Endothelial cell of umbilical vein (primary cell): ENCODE data around the gene ZNF225.

Source experiments
- CTCF ChIP-seq, 2 donors: IDR thresholded peaks; 1 replicate in 1 of 2; 2 replicates in 1 of 2; pipeline ENCODE4 v1.5.1; 2011; ENCODE audit warnings: low read length in 2 of 2, mild to moderate bottlenecking in 2 of 2, moderate library complexity in 2 of 2, control low read depth in 1 of 2, inconsistent platforms in 1 of 2, low read depth in 1 of 2; ENCODE audit not compliant: insufficient read depth in 1 of 2; ENCODE audit errors: extremely low read depth in 1 of 2
- EZH2 ChIP-seq: IDR thresholded peaks from 2 replicates; pipeline ENCODE4 v1.6.1; 2012; ENCODE audit warnings: borderline replicate concordance, low read depth, mild to moderate bottlenecking, moderate library complexity, low read length, inconsistent platforms; ENCODE audit not compliant: severe bottlenecking
- GATA2 ChIP-seq: IDR thresholded peaks from 2 replicates; pipeline ENCODE4 v1.7.0; 2011; ENCODE audit warnings: low read depth, mild to moderate bottlenecking, moderate library complexity, mixed read lengths, low read length; ENCODE audit not compliant: insufficient read length, insufficient read depth
- JUN ChIP-seq: IDR thresholded peaks from 2 replicates; pipeline ENCODE4 v1.6.1; 2011; ENCODE audit warnings: borderline replicate concordance, low read depth; ENCODE audit not compliant: insufficient read length, insufficient read depth
- MAX ChIP-seq: IDR thresholded peaks from 2 replicates; pipeline ENCODE4 v1.6.1; 2011; ENCODE audit not compliant: insufficient read depth, insufficient read length
- MYC ChIP-seq: IDR thresholded peaks from one replicate; pipeline ENCODE4 v1.6.1; 2011; ENCODE audit warnings: mild to moderate bottlenecking, low read depth, low read length
- POLR2A ChIP-seq: IDR thresholded peaks from 2 replicates; pipeline ENCODE4 v1.6.1; 2012; ENCODE audit warnings: low read depth, mild to moderate bottlenecking, control low read depth, low read length
- POLR2AphosphoS5 ChIP-seq: IDR thresholded peaks from 2 replicates; pipeline ENCODE4 v1.6.1; 2012; ENCODE audit warnings: low read depth, mild to moderate bottlenecking, control low read depth, low read length, moderate library complexity; ENCODE audit not compliant: insufficient read depth

- TF ChIP-seq EZH2 (no peak), CTCF (IDR thresholded peaks at IDR 0.05; ENCODE audit: extremely low read depth in 1 of 2, insufficient read depth in 1 of 2, low read depth in 1 of 2, low read length in 2 of 2) (no peak), POLR2A (peak; percentile 59), POLR2AphosphoS5 (peak; percentile 47), MYC (no peak), JUN (no peak), MAX (no peak), GATA2 (no peak)
Observed at GRCh38 chr19:44141191-44142058, 28.2 kb downstream of the ZNF225 start, which contains the start of gene ZNF234.
